ENCODE measurements around the gene CCT6A. TPM values are rescaled to one million over a fixed set of nuclear protein-coding genes. Genes with fewer than 3 reads are reported as not detected.

CCT6A gene
- total and polyA plus RNA-seq, 9 of the 15 experiments (the other 6 are each of a cell fraction or from before 2014, with no cell fraction given): 244 to 708 (median 387) TPM

- no peak within 1 kb of the TSS for H3K9ac ChIP-seq (ENCODE audit: insufficient read depth in 1 of 2, low read depth in 2 of 2, low read length in 2 of 2)
- BruUV-seq (replicated peaks): no TSS peak
- no peaks in the 10 kb centered on the region for H3K27me3 ChIP-seq (ENCODE audit: control insufficient read depth in 2 of 2, insufficient read depth in 2 of 2, low read length in 2 of 2)
- POLR2A ChIA-PET: interaction anchor here (0.7 to 3.3 kb wide), 4 partner anchors 10 to 18 kb away, joined by 3 to 16 read pairs (median 4); no protein-coding TSS in a partner anchor
- H3K79me2 ChIP-seq (ENCODE audit: control insufficient read depth, insufficient read depth, low read length): no peaks in the 10 kb centered on the region
- intact Hi-C loops (cut with micrococcal nuclease): no loop called here
- in situ Hi-C loops (cut with MboI): no loop called here
- no peak within 1 kb of the TSS for H3K4me3 ChIP-seq
- peak; percentile 88 for ATAC-seq
- peak; percentile 33 to 67 (median 48) for DNase-seq (ENCODE audit: extremely low read depth in 1 of 4, low spot score in 3 of 4)
- H3K4me2 ChIP-seq (ENCODE audit: insufficient read depth, low read length): no peak within 1 kb of the TSS
- 0 out of 5 replicates have a peak, but pooled peaks cover 0 to 5% of the 10 kb centered on the region in 2 experiments for H3K4me1 ChIP-seq (replicated peaks in 1 of 2; ENCODE audit: control insufficient read depth in 2 of 2, insufficient read depth in 2 of 2, low read length in 2 of 2)
- H3K9me1 ChIP-seq (ENCODE audit: control insufficient read depth, insufficient read depth, low read length): peaks cover 2% of the 10 kb centered on the region
- 38% methylated on average over 18 of the region's 19 CpGs for WGBS (ENCODE audit: insufficient coverage, low coverage, missing lambda C conversion rate)
- FAIRE-seq: peak; percentile 80
- H3K9me3 ChIP-seq (replicated peaks; ENCODE audit: control insufficient read depth, insufficient read depth, low read depth, low read length): no peaks in the 10 kb centered on the region
- H3K36me3 ChIP-seq (ENCODE audit: control insufficient read depth, insufficient read depth, low read length): peaks cover 4% of the 10 kb centered on the region; the same call in 1 of the 3 replicates
- no peak within 1 kb of the TSS for H3K27ac ChIP-seq (ENCODE audit: extremely low read depth, low read depth, low read length)
- CTCF ChIA-PET (ENCODE audit: low intra/inter-chr PET ratio): no interaction called here
- no peak within 1 kb of the TSS for H2AFZ ChIP-seq (ENCODE audit: low read depth, low read length)
- no peaks in the 10 kb centered on the region for H4K20me1 ChIP-seq (replicated peaks; ENCODE audit: control insufficient read depth, insufficient read depth, low read length)
- TF ChIP-seq CTCF (IDR thresholded peaks at IDR 0.05 in 2 of 3, conservative IDR thresholded peaks at IDR 0.05 in 1 of 3; ENCODE audit: insufficient read depth in 2 of 3, low read depth in 1 of 3, low read length in 3 of 3) (peak; percentile 54 to 59 (median 56); a peak in 5 of 6 replicates), PBX2 (CRISPR knock-in tag; IDR thresholded peaks at IDR 0.05; ENCODE audit: low read depth) (no peak), PBX2 (tag; conservative IDR thresholded peaks at IDR 0.05; ENCODE audit: low read depth) (peak; percentile 37; the same call in 1 of the 2 replicates), SMC3 (conservative IDR thresholded peaks at IDR 0.05; ENCODE audit: insufficient read depth, low read depth, low read length) (0 out of 2 replicates have a peak, but pooled peaks have one; percentile 24), BRF2 (IDR thresholded peaks at IDR 0.05; ENCODE audit: borderline replicate concordance, insufficient read depth, insufficient read length) (no peak), ZNF316 (IDR thresholded peaks at IDR 0.05) (no peak)
Measured at GRCh38 chr7:56092789-56093531, 41.4 kb downstream of the CCT6A start, which contains the start of gene PHKG1. PHKG1 (minus strand) TSS chr7:56092952; CDS start chr7:56088941, 4,011 bp downstream.
